GM18505 (cell line): Measurements from ENCODE around the gene REEP3.
A peak's percentile ranks its signal among the peaks of the same experiment; 100 is the strongest.

Experiments
- ATAC-seq: cut with Tn5 transposase; IDR thresholded peaks from one replicate; pipeline ENCODE4 v1.9.1; 2021; ENCODE audit not compliant: unreplicated experiment
- POLR2A ChIP-seq: IDR thresholded peaks from 4 replicates; pipeline ENCODE4 v1.6.1; 2011; ENCODE audit warnings: borderline replicate concordance; ENCODE audit not compliant: insufficient read depth, insufficient read length; ENCODE audit errors: extremely low read depth

Gene REEP3

DNA sequence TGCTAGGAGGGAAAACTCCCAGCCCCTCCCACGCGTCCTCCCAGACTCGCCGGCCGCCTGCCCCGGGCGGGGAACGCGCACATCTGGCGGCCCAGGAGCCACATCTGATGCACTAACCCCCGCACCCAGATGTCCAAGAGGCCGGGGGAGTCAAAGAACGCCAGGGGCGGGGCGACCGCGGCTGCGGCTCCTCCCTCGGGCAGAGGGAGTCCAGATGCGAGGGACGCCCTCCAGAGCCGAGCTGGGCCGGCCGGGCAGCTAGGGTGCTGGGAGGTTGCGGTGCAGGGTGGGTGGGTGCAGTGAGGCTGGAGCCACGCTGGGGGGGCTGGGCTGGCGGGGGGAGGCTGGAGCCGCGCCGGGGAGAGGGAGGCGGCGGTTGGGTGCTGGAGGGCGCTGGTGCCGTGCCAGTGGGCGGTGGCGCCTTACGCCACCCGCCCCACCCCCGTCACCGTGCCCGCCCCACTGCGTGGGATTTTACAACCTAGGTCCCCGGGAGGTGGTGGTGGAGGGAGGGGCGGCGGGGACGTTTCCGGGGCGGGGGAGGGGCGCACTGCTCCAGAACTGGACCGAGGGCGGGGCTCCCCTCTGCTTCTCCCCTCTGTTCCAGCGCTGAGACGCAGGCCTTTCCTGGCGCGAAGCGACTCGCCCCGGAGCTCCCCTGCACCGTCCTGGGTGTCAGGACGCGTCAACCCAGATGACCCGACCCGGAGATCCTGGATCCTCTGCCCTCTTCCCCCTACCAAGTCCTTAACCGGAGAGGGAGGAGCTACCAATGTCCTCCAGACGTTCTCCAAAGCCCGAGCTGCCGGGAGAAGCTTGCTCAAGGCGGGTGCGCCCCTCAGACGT is 109.1 kb downstream of the REEP3 start:
- ATAC-seq = peak; percentile 57
- TF ChIP-seq POLR2A = peak; percentile 72

DNA sequence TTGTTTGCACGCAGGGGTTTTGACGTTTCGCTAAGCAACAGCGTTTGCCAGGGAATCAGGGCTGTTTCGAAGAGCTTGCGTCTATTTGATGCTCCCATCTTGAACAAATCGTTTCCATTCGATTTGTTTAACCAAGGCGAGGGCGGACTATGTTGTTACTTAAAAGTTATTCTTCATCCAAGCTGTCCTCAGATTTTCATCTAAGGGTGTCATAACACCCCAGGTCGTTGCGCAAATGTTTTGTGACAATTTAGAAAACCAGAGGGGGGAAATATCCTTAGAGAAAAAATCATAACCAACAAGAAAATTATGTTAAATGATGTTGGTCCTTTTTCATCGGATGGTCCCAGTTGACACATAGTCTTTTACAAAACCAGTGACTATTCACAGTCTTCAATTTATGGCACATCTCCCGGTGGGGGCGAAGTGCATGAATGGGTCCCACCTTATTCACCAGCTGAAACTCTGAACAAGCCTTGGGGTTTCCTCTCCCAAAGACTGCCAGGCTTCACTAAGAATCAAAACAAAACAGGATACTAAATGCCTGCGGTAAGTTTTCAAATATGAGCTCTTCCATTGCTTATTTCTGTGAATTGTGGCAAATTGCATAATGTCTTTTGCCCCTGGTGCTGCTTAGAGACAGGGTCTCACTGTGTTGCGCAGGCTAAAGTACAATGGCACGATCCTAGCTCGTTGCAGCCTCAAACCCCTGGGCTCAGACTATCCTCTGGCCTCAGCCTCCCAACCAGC is 109.9 kb downstream of the REEP3 start:
- no peak for TF ChIP-seq POLR2A
- no peak for ATAC-seq

DNA sequence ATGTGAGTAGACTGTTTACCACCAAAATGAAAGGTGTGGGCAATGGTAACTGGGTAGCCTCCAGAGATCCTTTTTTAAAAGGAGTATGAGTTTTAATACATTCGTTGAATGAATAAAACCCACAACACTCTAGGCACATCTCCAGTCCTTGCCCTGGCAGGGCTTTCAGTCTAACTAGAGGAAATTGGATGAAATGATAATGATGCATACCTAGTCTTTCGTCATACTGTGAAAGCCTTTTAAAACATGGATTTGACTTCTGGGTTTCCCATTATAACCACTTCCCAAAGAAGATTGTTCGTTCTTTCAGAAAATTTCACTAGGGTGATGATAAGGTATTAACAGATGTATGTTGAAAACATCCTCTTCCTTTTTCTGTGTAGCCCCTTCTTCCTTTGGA is 110.8 kb downstream of the REEP3 start:
- TF ChIP-seq POLR2A = no peak
- ATAC-seq = no peak

DNA sequence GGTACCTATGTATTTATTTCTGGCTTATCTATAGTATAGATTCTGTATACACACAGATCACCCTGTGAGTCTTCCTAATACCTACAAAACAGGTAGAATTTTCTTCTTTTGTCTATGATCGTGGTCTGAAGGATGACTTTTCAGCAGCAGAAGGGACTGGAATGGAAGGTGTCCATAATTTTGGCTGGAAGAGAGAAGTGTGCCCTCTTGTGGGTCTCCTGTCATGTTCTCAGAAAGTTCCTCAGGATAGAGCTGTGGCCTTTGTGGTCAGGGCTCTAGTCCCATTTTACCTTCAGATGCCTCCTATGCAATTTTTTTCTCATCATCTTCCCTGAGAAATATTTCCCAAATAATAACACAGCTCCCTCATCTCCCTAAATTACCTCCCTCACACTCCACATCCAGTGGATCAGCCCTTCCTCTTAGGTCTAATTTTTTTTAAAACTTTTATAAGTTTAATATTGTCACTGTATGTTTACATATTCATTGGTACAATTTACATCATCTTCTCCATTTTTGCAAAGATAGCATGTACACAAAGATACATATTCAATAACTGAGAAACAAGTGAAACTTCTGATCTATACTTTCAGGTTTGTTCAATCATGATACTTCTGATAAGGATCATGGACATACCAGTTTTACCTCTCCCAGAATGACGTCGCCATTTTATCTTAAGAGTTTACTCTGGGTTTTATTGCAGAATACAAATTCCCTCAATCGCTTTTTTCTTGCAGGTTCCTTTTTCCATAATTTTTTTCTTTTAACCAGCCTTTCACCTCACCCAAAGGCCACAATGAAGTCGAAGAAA is 112.7 kb downstream of the REEP3 start:
- ATAC-seq = no peak
- no peak for TF ChIP-seq POLR2A

DNA sequence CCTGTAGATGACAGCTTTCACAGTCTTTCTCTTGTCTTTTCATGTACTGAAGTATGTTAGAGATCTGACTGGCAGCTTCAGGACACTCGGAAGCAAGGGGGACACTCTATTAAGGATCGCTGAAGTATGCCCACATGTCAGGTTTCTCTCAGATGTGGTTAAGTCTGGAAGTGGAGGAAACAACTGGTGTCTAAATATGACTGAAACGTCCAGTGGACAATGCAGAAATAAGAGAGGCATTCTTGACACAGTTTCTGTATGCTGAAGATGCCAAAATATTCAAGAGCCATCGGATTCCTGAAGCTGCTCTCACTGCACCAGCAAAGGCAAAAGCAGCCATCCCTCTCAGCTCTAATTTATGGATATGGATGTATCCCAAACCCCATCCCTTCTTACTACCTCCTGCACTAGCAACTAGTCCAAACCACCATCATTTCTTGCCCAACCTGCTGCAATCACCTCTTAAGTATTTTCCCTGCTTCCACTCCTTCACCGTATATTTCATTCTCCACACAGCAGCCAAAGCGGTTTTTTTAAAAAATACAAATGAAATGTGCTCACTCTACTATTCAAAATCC is 113.4 kb downstream of the REEP3 start:
- TF ChIP-seq POLR2A = no peak
- ATAC-seq = no peak

DNA sequence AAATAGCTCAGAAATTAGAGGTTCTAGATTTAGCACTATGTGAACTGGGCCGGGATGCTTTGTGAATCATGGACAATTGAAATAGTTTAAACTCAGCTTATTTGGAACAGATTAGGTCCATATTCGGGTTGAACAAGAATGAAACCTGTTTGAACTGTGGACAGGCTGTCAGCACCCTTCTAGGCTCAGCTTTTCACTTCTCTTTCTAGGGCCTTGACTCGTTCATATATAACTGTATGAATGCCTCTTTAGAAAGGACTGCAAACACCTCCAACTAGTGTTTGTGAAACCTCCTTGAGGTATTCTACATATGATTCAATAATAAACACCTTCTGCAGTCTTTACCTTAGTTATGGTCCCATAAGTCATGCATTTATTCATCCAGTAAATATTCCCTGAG is 115.6 kb downstream of the REEP3 start:
- no peak for TF ChIP-seq POLR2A
- no peak for ATAC-seq

DNA sequence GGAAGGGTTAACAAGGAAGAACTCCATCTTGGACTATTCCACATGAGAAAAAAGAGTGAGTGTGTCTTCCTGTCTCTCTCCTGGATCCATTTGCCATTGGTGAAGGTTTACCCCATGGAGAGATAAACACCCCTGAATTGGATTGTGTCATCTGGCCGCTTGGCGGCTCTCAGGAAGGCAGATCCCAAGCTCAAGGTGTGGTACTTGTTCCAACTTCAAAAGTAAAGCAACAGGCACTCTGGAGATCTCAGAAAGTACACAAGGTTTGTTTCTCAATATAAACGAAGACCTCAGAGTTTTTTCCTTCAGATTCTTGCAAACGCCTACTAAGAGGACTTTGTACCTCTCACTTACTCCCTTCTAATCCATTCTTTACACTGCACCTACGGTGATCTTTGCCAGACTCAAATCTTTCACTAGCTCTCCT is 116.7 kb downstream of the REEP3 start:
- ATAC-seq = no peak
- TF ChIP-seq POLR2A = no peak

DNA sequence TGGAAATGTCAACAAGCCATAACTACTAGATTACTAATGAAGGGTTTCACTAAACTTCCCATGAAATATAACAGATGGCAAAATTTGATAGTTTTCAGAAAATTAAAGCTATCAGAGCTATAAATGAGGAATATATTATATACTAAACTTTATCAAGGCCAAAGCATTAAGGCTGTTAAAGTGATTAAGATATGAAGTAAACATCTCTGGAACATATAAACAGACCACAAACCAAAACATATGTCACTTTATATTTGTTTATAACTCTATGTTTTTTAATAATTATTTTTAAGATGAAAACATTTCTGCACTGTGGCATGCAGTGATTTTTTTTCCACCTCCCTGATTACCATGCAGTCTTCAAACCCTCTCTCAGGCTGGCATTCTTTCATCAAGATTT is 120.2 kb downstream of the REEP3 start:
- ATAC-seq = no peak
- no peak for TF ChIP-seq POLR2A

DNA sequence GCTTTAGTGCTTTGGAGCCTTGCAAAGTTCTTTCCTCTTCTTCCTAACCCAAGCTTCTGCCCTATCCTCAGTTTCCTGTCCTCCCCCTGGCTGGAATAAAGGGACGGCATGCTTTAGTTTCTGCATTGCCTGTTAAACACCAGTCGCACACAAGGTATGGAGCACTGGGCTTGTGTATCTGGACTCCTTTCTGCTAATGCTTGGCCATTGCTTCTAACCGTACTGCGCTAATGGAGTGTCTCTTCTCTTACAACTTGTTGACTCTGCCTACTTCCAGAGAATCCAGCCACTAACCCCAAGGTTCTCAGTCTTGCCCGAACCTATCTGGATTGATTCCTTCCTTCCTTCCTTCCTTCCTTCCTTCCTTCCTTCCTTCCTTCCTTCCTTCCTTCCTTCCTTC is 120.6 kb downstream of the REEP3 start:
- ATAC-seq = no peak
- TF ChIP-seq POLR2A = no peak

DNA sequence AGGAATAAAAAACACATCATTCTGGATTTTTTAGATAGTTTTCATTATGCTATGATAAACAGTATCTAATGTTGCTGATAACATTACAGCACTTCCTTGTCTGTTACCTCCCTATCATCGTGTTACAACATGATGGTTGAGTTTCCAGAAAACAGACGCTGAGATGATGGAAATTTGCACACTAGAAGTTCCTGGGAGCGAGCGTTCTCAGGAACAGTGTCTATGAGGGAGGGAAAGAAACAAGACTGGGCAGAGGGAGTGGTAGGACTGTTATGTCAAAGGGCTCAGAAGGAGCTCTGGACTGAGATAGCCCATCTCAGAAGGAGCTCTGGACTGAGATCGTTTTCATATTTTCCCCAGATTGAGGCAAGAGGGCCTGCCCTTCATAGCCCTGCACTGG is 121.6 kb downstream of the REEP3 start:
- no peak for TF ChIP-seq POLR2A
- ATAC-seq = no peak

DNA sequence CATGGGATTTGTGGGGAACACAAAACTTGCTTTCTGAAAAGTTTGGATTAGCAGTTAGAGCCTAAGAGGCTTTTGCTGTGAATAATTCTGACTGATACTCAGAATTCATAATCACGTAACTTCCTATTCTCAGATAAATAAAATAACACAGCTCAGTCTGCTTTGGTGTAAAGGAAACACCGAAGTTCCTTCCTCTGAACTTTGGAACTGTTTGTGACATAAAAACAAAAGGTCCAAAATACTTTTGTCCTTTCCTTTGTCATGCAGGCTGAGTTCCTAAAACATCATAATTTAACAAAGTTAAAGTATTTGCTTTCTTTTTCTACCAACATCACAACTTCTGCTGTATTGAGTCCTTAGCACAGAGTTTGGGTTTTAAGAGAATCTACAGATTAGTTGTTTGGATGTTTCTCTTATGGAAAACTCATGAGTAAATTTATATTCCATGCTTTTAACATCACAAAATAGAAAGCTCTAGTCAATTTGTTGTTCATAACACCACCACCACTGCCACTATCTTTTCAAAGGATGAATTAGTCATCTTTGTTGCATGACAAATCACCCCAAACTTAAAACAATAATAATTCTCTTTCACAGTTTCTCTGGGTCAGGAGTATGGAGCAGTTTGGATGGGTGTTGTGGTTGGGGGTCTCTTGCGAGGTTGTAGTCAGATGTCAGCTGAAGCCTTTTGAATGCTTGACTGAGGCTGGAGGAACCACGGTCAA is 123.4 kb downstream of the REEP3 start:
- no peak for ATAC-seq
- no peak for TF ChIP-seq POLR2A

DNA sequence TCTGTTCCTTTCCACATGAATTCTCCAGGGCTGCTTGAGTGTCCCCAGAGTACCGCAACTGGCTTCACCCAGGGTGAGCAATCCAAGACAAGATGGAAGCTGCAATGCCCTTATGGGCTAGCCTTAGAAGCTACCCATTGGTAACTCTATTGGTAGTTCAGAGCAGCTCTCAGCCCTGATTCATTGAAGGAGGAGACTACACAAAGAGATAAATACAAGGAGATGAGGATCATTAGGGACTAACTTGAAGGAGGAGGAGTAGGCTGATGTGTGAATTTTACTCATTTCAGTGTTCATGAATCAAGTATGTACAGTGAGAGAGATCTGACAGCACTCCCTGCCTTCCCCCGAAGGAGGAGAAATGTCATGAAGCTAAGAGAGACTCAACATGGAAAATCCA is 124.0 kb downstream of the REEP3 start:
- no peak for TF ChIP-seq POLR2A
- no peak for ATAC-seq
